Natural killer cell (primary cell): ENCODE measurements around the gene TCERG1L. TPM values are rescaled to one million over a fixed set of nuclear protein-coding genes. Genes with fewer than 3 reads are reported as not detected.

ENCODE experiments used
- ATAC-seq, 3 donors: fragments of 150-1000 bp in 2 of 3; fragments of 200-7000 bp in 1 of 3; cut with Tn5 transposase; 1 replicate in 1 of 3; 2 replicates in 2 of 3; pipeline ENCODE4 v1.10.0; 2021; ENCODE audit warnings: mild to moderate bottlenecking in 2 of 3, moderate library complexity in 2 of 3
- DNase-seq, 2 donors: peaks; one replicate each; pipeline versions ENCODE4 v3.0.0 to v3.0.0-alpha.2; 2013 to 2021; ENCODE audit warnings: mixed read lengths in 1 of 2
- H3K27ac ChIP-seq: one replicate; pipeline ENCODE4 v1.5.1; 2013; ENCODE audit warnings: mild to moderate bottlenecking, low read length
- H3K27me3 ChIP-seq: one replicate; pipeline ENCODE4 v1.6.1; 2013; ENCODE audit warnings: low read length; ENCODE audit not compliant: control insufficient read depth, insufficient read depth
- H3K36me3 ChIP-seq: one replicate; pipeline ENCODE4 v1.6.1; 2013; ENCODE audit warnings: low read length; ENCODE audit not compliant: control insufficient read depth, insufficient read depth
- H3K4me1 ChIP-seq: one replicate; pipeline ENCODE4 v1.6.1; 2013; ENCODE audit warnings: low read length; ENCODE audit not compliant: control insufficient read depth, insufficient read depth
- H3K4me3 ChIP-seq: one replicate; pipeline ENCODE4 v1.5.1; 2013; ENCODE audit warnings: low read length
- H3K9me3 ChIP-seq: one replicate; pipeline ENCODE4 v1.6.1; 2013; ENCODE audit warnings: low read length; ENCODE audit not compliant: control insufficient read depth, insufficient read depth
- H3K27ac Mint-ChIP-seq, 2 donors: one replicate each; pipeline ENCODE4 v1.8.0; 2022; ENCODE audit warnings: mild to moderate bottlenecking in 2 of 2, mixed read lengths in 2 of 2, moderate library complexity in 1 of 2
- H3K27me3 Mint-ChIP-seq, 2 donors: one replicate each; pipeline ENCODE4 v1.8.0; 2022; ENCODE audit warnings: low read depth in 2 of 2, mixed read lengths in 2 of 2
- H3K36me3 Mint-ChIP-seq: one replicate; pipeline ENCODE4 v1.8.0; 2022; ENCODE audit warnings: mixed read lengths
- H3K4me1 Mint-ChIP-seq, 2 donors: one replicate each; pipeline ENCODE4 v1.8.0; 2022; ENCODE audit warnings: mixed read lengths in 2 of 2
- H3K4me3 Mint-ChIP-seq: one replicate; pipeline ENCODE4 v1.8.0; 2022; ENCODE audit warnings: mild to moderate bottlenecking, moderate library complexity, mixed read lengths
- H3K9me3 Mint-ChIP-seq, 2 donors: one replicate each; pipeline ENCODE4 v1.8.0; 2022; ENCODE audit warnings: mixed read lengths in 2 of 2
- CTCF ChIP-seq: fragments of 200-600 bp; IDR thresholded peaks from one replicate; pipeline ENCODE4 v1.8.0; 2022; ENCODE audit warnings: antibody characterized with exemption
- WGBS: methylation state at CpG from one replicate; pipeline ENCODE4 v1.1.7; 2013; ENCODE audit warnings: missing lambda C conversion rate; ENCODE audit not compliant: insufficient coverage; 5-methylcytosine and 5-hydroxymethylcytosine counted together
- intact Hi-C: fragments of 100-400 bp; cut with micrococcal nuclease; formaldehyde crosslinking; loops from one replicate; pipeline ENCODE4 v1.14.2; 2022
- total RNA-seq, 4 donors: library from RNA; stranded (reverse); fragments of 120-200 nt in 1 of 4; gene quantifications; one replicate each; pipeline versions ENCODE4 v1.2.3 to v1.2.4, GENCODE V29; 2013 to 2022

The TCERG1L gene
- total RNA-seq, 3 donors from 2014 or later (not counting 1 experiment from before 2014, with no cell fraction given), result 0.48 TPM; not detected in 2

- no peak overlapping the region for H3K4me3 ChIP-seq
- no peaks in the 10 kb centered on the region for H3K36me3 ChIP-seq
- intact Hi-C loops, result no loop called here
- H3K36me3 Mint-ChIP-seq, result no peaks in the 10 kb centered on the region
- H3K9me3 ChIP-seq, result no peaks in the 10 kb centered on the region
- WGBS, result 74% methylated on average over 7 of the region's 7 CpGs
- no peak overlapping the region for H3K4me3 Mint-ChIP-seq
- H3K4me1 ChIP-seq, result no peaks in the 10 kb centered on the region
- ATAC-seq (no peak), DNase-seq (no peak)
- no peak overlapping the region for H3K27ac ChIP-seq
- no peak overlapping the region for H3K27ac Mint-ChIP-seq
- no peaks in the 10 kb centered on the region for H3K4me1 Mint-ChIP-seq
- H3K9me3 Mint-ChIP-seq, result no peaks in the 10 kb centered on the region
- H3K27me3 Mint-ChIP-seq, result peaks cover 7 to 9% of the 10 kb centered on the region in 2 donors
- no peaks in the 10 kb centered on the region for H3K27me3 ChIP-seq
- TF ChIP-seq CTCF, result no peak
Observed at GRCh38 chr10:131239926-131240325, 71.6 kb downstream of the TCERG1L start.

GRCh38 chr10:131239450-131239849, 72.1 kb downstream of the TCERG1L start:
- H3K4me1 ChIP-seq, result no peaks in the 10 kb centered on the region
- H3K9me3 ChIP-seq, result no peaks in the 10 kb centered on the region
- no peak overlapping the region for H3K4me3 ChIP-seq
- H3K27me3 ChIP-seq, result no peaks in the 10 kb centered on the region
- ATAC-seq (no peak), DNase-seq (no peak)
- Mint-ChIP-seq H3K9me3 (no peaks in the 10 kb centered on the region), H3K4me3 (no peak overlapping the region), H3K4me1 (no peaks in the 10 kb centered on the region), H3K27ac (no peak overlapping the region), H3K27me3 (peaks cover 7 to 9% of the 10 kb centered on the region in 2 donors), H3K36me3 (no peaks in the 10 kb centered on the region)
- intact Hi-C loops, result no loop called here
- 75% methylated on average over 13 of the region's 13 CpGs for WGBS
- H3K36me3 ChIP-seq, result no peaks in the 10 kb centered on the region
- no peak overlapping the region for H3K27ac ChIP-seq
- no peak for TF ChIP-seq CTCF

- no peak overlapping the region for H3K4me3 ChIP-seq
- no peaks in the 10 kb centered on the region for H3K36me3 Mint-ChIP-seq
- ATAC-seq, result no peak
- H3K27me3 ChIP-seq, result no peaks in the 10 kb centered on the region
- H3K4me3 Mint-ChIP-seq, result no peak overlapping the region
- intact Hi-C loops, result no loop called here
- H3K4me1 Mint-ChIP-seq, result no peaks in the 10 kb centered on the region
- no peak overlapping the region for H3K27ac Mint-ChIP-seq
- 75% methylated on average over 13 of the region's 13 CpGs for WGBS
- H3K4me1 ChIP-seq, result no peaks in the 10 kb centered on the region
- no peaks in the 10 kb centered on the region for H3K9me3 Mint-ChIP-seq
- H3K36me3 ChIP-seq, result no peaks in the 10 kb centered on the region
- peaks cover 7 to 9% of the 10 kb centered on the region in 2 donors for H3K27me3 Mint-ChIP-seq
- no peak for DNase-seq
- TF ChIP-seq CTCF, result no peak
- H3K27ac ChIP-seq, result no peak overlapping the region
- no peaks in the 10 kb centered on the region for H3K9me3 ChIP-seq
Observed at GRCh38 chr10:131238669-131239280, 72.7 kb downstream of the TCERG1L start.
